Raji (cell line): Measurements from ENCODE around the gene SATB2.

ENCODE experiments used
- POLR2A ChIP-seq: IDR thresholded peaks from 2 replicates; pipeline ENCODE4 v1.6.1; 2011; ENCODE audit warnings: low read depth, low read length, control low read depth; ENCODE audit not compliant: insufficient read depth

SATB2 gene

GRCh38 chr2:199459286-199460100, 1.8 kb upstream of the SATB2 start:
- TF ChIP-seq POLR2A: no peak

- no peak for TF ChIP-seq POLR2A
Measured at GRCh38 chr2:199458806-199459285, 1.1 kb upstream of the SATB2 start.

GRCh38 chr2:199458009-199458805, 468 bp upstream of the SATB2 start:
- TF ChIP-seq POLR2A: no peak

- TF ChIP-seq POLR2A: no peak
Measured at GRCh38 chr2:199456383-199457146, 1.2 kb downstream of the SATB2 start.

GRCh38 chr2:199455545-199456382, 2.0 kb downstream of the SATB2 start:
- no peak for TF ChIP-seq POLR2A

- no peak for TF ChIP-seq POLR2A
Measured at GRCh38 chr2:199455210-199455544, 2.6 kb downstream of the SATB2 start.

GRCh38 chr2:199452991-199453379, 4.8 kb downstream of the SATB2 start:
- TF ChIP-seq POLR2A: no peak

- no peak for TF ChIP-seq POLR2A
Measured at GRCh38 chr2:199452260-199452990, 5.3 kb downstream of the SATB2 start.

- TF ChIP-seq POLR2A: no peak
Measured at GRCh38 chr2:199449956-199450355, 7.8 kb downstream of the SATB2 start.

- TF ChIP-seq POLR2A: no peak
Measured at GRCh38 chr2:199449455-199449854, 8.3 kb downstream of the SATB2 start.

- TF ChIP-seq POLR2A: no peak
Measured at GRCh38 chr2:199446996-199447576, 10.7 kb downstream of the SATB2 start.

GRCh38 chr2:199444749-199445148, 13.0 kb downstream of the SATB2 start:
- no peak for TF ChIP-seq POLR2A

- no peak for TF ChIP-seq POLR2A
Measured at GRCh38 chr2:199443589-199444130, 14.1 kb downstream of the SATB2 start.
